Measurements from ENCODE around the gene CAPN2.
"Not testable (repeated sequence)": the region's sequence is repeated elsewhere in the genome, so short reads cannot be mapped to it uniquely, and the experiment has no call there.

The CAPN2 gene

DNA sequence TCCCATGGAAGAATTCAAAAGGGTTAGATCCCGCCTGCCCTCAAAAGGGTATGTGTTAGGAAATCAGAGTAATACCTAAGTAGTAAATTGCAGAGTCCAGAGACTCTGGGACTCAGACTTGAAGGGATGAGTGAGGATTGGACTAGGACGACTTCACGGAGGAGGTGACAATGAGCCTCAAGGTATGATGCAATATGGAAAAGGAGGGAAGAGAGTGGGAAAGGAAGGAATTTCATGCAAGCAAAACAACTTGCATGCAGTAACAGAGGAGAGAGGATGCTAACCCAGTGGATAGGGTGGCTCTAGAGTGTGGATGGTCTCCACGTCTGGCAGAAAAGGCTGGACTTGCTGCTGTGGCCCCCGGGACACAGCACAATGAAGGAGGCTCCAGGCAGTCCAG, 4.8 kb downstream of the CAPN2 start:
- DNase-seq, result no peak

- peak; percentile 24 for DNase-seq
Observed at GRCh38 chr1:223717695-223718363, 5.5 kb downstream of the CAPN2 start.

DNA sequence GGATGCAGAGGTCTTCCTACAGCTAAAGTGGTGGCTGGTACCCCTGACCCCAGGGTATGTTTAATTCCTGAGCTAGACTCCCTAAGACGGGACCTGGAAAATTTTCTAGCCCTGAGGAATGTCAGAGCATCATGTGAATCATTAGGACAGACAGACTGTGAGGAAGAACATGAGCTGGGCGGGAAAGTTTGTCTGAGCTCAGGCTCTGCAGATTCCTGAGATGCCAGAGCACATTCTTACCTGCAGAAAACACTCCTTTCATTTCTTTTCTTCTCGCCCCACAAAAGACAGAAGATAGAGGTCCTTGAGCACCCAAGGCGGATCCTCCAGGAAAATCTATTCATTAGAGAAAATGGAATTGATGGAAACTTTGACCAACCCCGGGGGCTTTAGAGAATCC, 6.5 kb downstream of the CAPN2 start:
- no peak for DNase-seq

- no peak for DNase-seq
Observed at GRCh38 chr1:223720971-223721591, 8.7 kb downstream of the CAPN2 start.

DNA sequence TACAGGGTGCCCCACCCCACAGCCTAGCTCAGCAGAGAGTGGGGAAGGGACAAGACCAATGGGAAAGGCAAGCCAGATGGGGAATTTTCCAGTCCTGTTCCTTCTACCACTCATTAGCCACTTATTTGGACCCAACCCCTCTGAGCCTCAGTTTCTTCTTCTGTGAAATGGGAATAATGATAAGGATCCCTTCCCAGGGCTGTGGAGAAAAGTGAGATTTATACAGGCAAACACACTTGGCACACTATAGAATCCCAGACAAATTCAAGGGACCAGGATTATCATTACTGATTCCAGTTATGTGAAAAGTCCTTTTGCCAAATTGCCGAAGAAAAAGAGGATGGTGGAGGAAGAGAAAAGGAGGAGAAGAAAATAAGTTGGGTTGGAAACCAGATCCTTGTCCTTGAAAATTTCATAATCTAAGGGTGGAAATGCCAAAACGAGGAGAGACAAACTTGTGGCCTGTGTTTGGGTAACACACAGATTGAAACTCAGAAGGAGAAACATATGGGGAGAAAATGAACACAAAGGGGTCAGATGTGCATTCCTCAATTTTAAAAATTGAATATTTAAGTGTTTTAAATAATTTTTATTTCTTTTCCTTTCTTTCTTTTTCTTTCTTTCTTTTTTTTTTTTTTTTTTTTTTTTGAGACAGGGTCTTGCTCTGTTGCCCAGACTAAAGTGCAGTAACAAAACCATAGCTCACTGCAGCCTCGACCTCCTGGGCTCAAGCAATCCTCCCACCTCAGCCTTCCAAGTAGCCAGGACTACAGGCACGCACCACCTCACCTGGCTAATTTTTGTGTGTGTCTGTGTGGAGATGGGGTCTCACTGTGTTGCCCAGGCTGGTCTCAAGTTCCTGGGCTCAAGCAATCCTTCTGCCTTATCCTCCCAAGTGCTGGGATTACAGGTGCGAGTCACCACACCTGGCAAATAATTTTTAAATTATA, 9.6 kb downstream of the CAPN2 start:
- DNase-seq, result no peak

GRCh38 chr1:223723351-223723904, 11.1 kb downstream of the CAPN2 start:
- DNase-seq, result no peak

GRCh38 chr1:223724376-223724775, 12.0 kb downstream of the CAPN2 start:
- DNase-seq, result no peak

DNA sequence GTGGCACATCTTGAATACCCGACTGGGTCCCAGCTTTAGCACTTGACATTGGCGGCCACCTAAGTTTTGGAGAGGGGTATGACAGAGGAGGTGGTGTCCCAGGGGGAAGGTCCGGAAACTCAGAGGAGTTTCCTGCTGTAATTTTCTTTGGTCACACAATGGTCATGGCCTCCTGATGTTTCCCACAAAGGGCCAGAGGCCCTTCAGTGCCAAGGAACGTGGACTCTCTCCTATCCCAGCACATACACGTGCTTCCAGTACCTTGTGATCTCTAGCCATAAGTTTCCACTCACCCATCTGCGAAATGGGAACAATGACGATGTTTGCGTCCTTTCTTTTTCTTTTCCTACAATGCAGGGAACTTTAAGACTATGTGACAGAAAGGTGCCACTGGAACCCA, 13.2 kb downstream of the CAPN2 start:
- DNase-seq, result no peak

- peak; percentile 78 for DNase-seq
Observed at GRCh38 chr1:223726380-223727001, 14.2 kb downstream of the CAPN2 start.

- no peak for DNase-seq
Observed at GRCh38 chr1:223727541-223727940, 15.2 kb downstream of the CAPN2 start.

DNA sequence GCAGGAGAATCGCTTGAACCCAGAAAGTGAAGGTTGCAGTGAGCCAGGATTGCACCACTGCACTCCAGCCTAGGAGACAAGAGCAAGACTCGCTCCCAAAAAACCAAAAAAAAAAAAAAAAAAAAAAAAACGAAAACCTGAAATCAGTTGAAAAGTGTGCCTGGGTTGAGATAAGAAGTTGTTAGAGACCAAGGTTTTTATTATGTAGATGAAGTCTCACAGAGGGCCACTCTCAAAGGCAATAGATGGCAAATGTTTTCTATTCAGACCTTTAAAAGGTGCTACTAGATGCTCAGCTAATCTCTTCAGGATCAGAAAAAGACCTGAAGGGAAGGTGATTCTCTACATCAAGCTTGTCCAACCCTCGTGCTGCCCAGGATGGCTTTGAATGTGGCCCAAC, 17.6 kb downstream of the CAPN2 start:
- DNase-seq, result no peak

GRCh38 chr1:223730479-223731132, 18.3 kb downstream of the CAPN2 start:
- DNase-seq, result no peak

DNA sequence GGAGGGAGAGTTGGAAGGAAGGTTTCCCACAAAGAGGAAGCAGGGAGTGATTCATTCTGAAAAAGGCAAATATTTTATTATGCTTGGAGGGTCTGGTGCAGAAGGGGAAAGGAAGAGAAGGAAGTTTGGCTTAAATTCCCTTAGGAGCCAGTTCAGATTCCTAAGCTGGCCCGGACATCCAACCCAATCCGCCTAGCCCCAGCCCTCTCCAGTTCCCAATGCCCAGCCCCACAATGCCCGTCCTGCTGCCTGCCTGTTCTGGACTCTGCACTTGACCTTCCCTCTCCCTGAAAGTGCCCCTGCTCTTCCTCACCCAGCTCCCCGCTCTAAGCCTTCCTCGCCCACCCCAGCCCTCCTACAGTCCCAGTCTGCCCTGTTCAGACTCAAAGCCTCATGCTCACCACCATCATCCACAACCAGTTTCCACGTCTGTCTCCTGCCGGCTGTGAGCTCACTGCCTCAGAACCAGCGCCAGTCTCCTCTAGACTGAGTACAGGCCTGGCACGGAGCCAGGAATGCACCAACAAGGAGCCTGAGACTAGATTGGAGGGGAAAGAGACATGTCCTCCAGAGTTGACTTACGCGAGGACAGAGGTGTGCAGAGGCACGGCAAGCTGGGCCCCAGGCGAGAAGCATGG, 18.9 kb downstream of the CAPN2 start:
- no peak for DNase-seq

DNA sequence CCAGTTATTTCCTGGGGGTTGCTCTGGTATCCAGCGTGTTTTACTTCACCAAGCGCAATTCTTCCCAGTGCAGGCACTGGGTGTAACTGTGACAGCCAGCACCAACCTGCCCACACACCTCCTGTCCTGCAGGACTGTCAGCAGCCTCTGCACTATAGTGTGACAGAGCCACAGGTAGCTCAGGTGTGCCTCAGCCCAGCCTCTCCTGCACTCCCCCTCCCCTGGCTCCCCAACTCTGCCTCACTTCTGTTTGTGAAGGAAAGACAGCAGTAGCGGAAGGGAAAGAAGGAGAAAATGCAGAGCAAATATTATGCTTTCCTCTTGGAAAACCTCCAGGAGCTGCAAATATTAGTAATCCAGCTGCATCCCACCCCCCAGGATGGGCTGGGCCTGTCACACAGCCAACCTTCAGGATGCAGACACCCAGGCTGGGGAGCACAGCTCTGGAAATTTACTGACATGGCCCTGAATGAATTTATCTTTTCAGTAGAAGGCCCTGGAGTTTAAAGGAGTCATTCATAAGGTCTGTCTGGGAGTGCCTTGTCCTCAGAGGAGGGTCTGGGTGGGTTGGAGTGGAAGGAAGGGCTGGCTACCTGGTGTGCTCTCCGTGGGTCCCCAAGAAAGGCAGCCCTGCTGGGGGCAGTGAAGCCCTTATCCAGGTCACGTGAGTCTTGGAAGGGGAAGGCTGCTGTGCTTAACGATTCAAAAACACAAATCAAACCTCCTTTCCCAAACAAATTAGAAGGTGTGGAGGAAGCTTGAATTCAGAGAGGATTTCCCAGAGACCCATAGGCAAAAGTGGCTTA, 20.9 kb downstream of the CAPN2 start:
- DNase-seq, result no peak

DNA sequence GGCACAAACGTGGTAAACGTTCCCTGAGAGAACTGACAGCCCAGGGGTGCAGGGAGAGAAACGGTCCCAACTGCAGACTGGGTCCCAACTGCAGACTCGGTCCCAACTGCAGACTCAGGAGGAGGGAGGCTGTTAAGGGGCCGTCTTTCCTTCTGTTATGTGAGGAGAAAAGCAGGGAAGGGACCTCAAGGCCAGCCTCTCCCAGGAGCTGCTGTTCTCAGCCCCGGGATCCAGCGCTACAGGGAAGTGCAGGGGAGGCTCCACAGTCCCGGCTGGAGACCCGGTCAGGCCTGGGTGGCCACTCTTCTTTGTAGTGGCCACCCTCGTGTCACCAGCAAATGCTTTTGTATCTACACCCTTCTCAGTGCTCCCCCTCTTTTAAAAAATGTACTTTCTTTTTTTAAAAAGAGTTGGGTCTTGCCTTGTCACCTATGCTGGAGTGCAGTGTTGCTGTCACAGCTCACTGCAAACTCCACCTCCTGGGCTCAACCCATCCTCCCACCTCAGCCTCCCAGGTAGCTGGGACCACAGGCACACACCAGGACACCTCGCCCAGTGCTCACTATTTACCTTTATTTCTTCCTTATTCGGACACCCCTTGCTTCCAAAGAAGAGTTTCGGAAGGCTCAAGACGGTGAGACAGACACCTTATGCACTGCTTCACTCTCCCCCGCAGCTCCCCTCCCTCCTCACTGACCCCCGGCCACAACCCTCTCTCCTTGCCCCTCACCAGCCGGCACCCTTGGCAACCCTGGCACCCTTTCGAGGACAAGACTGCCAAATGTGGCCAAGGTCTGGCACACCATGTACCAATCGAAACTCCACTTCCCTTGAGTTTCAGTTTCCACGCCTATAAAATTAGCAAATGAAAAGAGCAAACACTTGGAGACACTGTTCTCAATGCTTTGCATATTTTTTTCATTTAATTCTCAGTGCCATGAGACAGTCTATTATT, 21.8 kb downstream of the CAPN2 start:
- no peak for DNase-seq

- DNase-seq, result not testable (repeated sequence)
Observed at GRCh38 chr1:223736638-223737037, 24.3 kb downstream of the CAPN2 start.

- no peak for DNase-seq
Observed at GRCh38 chr1:223737342-223737741, 25.0 kb downstream of the CAPN2 start.

DNA sequence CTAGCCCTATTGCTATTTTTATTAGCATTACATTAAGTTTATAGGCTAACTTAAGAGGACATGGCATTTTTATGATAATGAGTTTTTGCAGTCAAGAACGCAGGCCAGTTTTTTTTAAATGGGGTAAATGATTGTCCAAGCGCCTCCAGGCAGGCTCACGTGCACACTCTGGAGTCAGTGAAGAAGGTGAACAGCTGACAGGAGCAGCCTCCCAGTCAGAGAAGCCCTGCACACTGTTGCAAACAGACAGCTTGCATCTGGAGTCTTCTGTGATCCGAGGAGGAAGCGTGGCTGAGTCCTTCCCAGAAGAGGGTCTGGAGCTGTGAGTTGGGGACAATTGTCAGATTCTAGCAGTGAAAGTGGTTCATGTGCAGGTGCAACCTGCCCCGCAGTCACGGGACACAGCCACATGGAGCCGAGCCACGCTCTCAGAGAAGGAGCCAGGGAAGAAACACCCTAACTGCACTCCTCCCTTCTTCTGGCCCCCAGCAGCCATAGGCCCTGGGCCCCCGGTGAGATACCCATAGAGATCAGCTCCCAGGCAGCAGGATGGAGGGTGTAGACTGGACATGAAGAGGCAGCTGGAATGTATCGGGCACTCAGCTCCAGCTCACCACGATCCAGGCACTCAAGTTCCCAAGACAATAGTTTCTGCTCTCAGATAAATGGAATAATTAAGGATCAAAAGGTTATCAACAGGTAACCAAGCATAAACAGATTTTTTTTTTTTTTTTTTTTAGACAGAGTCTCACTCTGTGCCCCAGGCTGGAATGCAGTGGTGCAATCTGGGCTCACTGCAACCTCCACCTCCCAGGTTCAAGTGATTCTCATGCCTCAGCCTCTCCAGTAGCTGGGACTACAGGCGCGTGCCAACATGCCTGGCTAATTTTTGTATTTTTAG, 26.4 kb downstream of the CAPN2 start:
- DNase-seq, result no peak

Measured in OCI-M1 (cell line).